Gastroesophageal sphincter (tissue), 3 donors: ENCODE measurements around the gene SCAND1.

Source experiments
- CTCF ChIP-seq, 4 experiments: fragments of 200-600 bp in 2 of 4; fragments of 450-650 bp in 2 of 4; sonication (generic) in 1 of 4; IDR thresholded peaks; one replicate each; pipeline ENCODE4 v1.5.1; 2017 to 2019; ENCODE audit warnings: antibody characterized with exemption in 4 of 4, mild to moderate bottlenecking in 2 of 4, moderate library complexity in 2 of 4
- POLR2A ChIP-seq, 2 donors: fragments of 450-650 bp; IDR thresholded peaks; one replicate each; pipeline ENCODE4 v1.6.1; 2017; ENCODE audit warnings: antibody characterized with exemption in 2 of 2, mild to moderate bottlenecking in 2 of 2, moderate library complexity in 1 of 2
- POLR2AphosphoS5 ChIP-seq: sonication (generic); formaldehyde crosslinking; IDR thresholded peaks from one replicate; pipeline ENCODE4 v1.6.1; 2017; ENCODE audit warnings: antibody characterized with exemption

GRCh38 chr20:35918021-35918420, 36.3 kb downstream of the SCAND1 start:
- no peak for TF ChIP-seq CTCF (IDR thresholded peaks at IDR 0.05)
- no peak for TF ChIP-seq POLR2A (IDR thresholded peaks at IDR 0.05)
- no peak for TF ChIP-seq POLR2AphosphoS5
